ENCODE data around the gene LTB4R2. TPM values are rescaled to one million over a fixed set of nuclear protein-coding genes. Genes with fewer than 3 reads are reported as not detected.

The LTB4R2 gene
- total and polyA plus RNA-seq, 7 donors = 0.08 to 2.3 (median 0.96) TPM

GRCh38 chr14:24338843-24339242, 28.9 kb downstream of the LTB4R2 start:
- Histone ChIP-seq H3K4me1 (peaks cover 2% of the 10 kb centered on the region), H3K36me3 (ENCODE audit: insufficient read depth in 1 of 2, low read depth in 1 of 2) (no peaks in the 10 kb centered on the region), H3K27ac (no peak overlapping the region), H3K27me3 (ENCODE audit: insufficient read depth in 3 of 3, low read length in 2 of 3) (peaks cover 0 to 54% (median 9%) of the 10 kb centered on the region in 3 donors), H3K9me3 (no peaks in the 10 kb centered on the region), H3K4me3 (peak overlapping the region; percentile 53)
- TF ChIP-seq CTCF (IDR thresholded peaks at IDR 0.05) = no peak
- DNase-seq (no peak), ATAC-seq (no peak)
- WGBS, 3 donors = 70 to 79% (median 77%) methylated on average over 14 of the region's 14 CpGs
- intact Hi-C loops (cut with DNase I) = no loop called here

DNA sequence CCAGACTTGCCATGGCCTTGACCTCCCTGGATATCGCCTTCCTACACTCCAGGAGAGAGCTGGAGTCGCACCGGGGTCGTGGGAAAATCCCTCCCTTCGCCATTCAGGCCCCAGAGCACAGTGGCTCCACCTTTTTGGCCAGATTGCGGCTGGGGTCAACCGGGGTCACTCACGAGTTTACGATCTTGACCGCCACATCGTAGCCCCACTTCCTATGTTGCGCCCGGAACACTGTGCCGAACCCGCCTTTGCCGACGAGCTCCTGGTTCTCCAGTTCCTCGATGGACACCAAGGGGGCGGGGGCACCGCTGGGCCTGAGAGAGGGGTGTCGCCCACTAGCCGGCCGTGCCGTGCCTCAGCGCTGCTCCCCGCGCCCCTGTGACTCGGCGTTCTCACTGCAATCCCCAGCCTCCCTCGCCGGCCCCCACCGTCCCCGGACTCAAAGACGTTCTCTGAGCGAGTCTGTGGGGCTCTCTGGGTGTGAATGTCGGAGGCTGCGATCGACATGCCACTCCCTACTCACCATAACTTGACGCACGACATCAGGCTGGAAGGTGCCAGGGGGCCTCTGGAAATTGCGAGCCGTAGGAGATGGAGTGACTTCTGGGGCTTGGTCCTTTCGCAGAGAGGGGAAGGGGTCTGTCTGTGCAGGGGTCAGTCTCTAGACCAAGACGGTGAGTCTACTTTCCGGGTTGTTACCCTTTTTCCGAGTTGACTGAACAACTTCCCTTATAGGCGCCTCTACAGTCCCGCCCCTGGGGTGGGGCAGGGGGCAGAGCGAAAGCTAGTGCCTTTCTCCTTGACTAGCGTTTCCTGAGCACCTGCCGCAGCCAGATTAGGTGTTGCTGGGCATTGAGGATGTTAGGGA, 29.6 kb downstream of the LTB4R2 start, which contains the start of gene RIPK3:
RIPK3 (minus strand) TSS at position 708 of the 868 bp plus-strand sequence; CDS start at position 543, 165 bp downstream.
- DNase-seq (peak in 1 of 2 donors; percentile 66), ATAC-seq (peak in 2 of 4 donors; percentile 30 to 45)
- intact Hi-C loops (cut with DNase I) = no loop called here
- no peak within 1 kb of the TSS for H3K27ac ChIP-seq
- no peak for TF ChIP-seq CTCF (IDR thresholded peaks at IDR 0.05)
- no peaks in the 10 kb centered on the region for H3K36me3 ChIP-seq (ENCODE audit: insufficient read depth in 1 of 2, low read depth in 1 of 2)
- WGBS, 3 donors = 11 to 15% (median 13%) methylated on average over 47 to 51 of the region's 51 CpGs
- peaks cover 0 to 54% (median 9%) of the 10 kb centered on the region in 3 donors for H3K27me3 ChIP-seq (ENCODE audit: insufficient read depth in 3 of 3, low read length in 2 of 3)
- no peaks in the 10 kb centered on the region for H3K9me3 ChIP-seq
- peak within 1 kb of the TSS; percentile 53 for H3K4me3 ChIP-seq
- peaks cover 2% of the 10 kb centered on the region for H3K4me1 ChIP-seq

GRCh38 chr14:24340606-24341005, 30.7 kb downstream of the LTB4R2 start:
- 89 to 100% (median 98%) methylated on average over 1 of the region's 1 CpG for WGBS, 3 donors
- H3K27ac ChIP-seq = no peak overlapping the region
- no peak for TF ChIP-seq CTCF (IDR thresholded peaks at IDR 0.05)
- no peaks in the 10 kb centered on the region for H3K4me1 ChIP-seq
- no peaks in the 10 kb centered on the region for H3K36me3 ChIP-seq (ENCODE audit: insufficient read depth in 1 of 2, low read depth in 1 of 2)
- intact Hi-C loops (cut with DNase I) = no loop called here
- peaks cover 0 to 52% (median 5%) of the 10 kb centered on the region in 3 donors for H3K27me3 ChIP-seq (ENCODE audit: insufficient read depth in 3 of 3, low read length in 2 of 3)
- ATAC-seq (no peak), DNase-seq (no peak)
- no peak overlapping the region for H3K4me3 ChIP-seq
- no peaks in the 10 kb centered on the region for H3K9me3 ChIP-seq

GRCh38 chr14:24342889-24343288, 32.9 kb downstream of the LTB4R2 start:
- TF ChIP-seq CTCF (IDR thresholded peaks at IDR 0.05) = no peak
- no peak for ATAC-seq
- H3K27me3 ChIP-seq (ENCODE audit: insufficient read depth in 3 of 3, low read length in 2 of 3) = peaks cover 0 to 45% (median 3%) of the 10 kb centered on the region in 3 donors
- H3K4me1 ChIP-seq = no peaks in the 10 kb centered on the region
- H3K4me3 ChIP-seq = no peak overlapping the region
- WGBS, 3 donors = 96% methylated on average over 4 of the region's 4 CpGs
- DNase-seq = no peak
- intact Hi-C loops (cut with DNase I) = no loop called here
- H3K36me3 ChIP-seq (ENCODE audit: insufficient read depth in 1 of 2, low read depth in 1 of 2) = no peaks in the 10 kb centered on the region
- no peak overlapping the region for H3K27ac ChIP-seq
- no peaks in the 10 kb centered on the region for H3K9me3 ChIP-seq
